Omental fat pad (tissue), 4 donors: ENCODE data around the gene RELT. TPM values are rescaled to one million over a fixed set of nuclear protein-coding genes. Genes with fewer than 3 reads are reported as not detected.

Source experiments
- ATAC-seq: fragments of 150-250 bp; one replicate; pipeline ENCODE4 v1.9.1; 2016; ENCODE audit warnings: mild to moderate bottlenecking, moderate library complexity; ENCODE audit not compliant: low FRiP score
- DNase-seq: peaks from one replicate; pipeline ENCODE4 v3.0.0-alpha.2; 2019; ENCODE audit warnings: low spot score
- CTCF ChIP-seq, 3 donors: fragments of 450-650 bp; IDR thresholded peaks; one replicate each; pipeline ENCODE4 v1.5.1; 2016 to 2017; ENCODE audit warnings: antibody characterized with exemption in 3 of 3, mild to moderate bottlenecking in 3 of 3, moderate library complexity in 2 of 3
- total RNA-seq, 4 donors: library from RNA; depleted of rRNA; stranded (reverse); fragments of >200 nt; gene quantifications; one replicate each; pipeline ENCODE4 v1.1.0, GENCODE V29; 2016

RELT gene
- 10 to 100 TPM in 1 of 4 donors, 1 to 10 TPM in 3; 5.0 to 21.6 (median 9.0) TPM for total RNA-seq

- DNase-seq (peak; percentile 71), ATAC-seq (peak; percentile 95)
- TF ChIP-seq CTCF (IDR thresholded peaks at IDR 0.05): peak in 2 of 3 donors; percentile 81 to 87
Observed at GRCh38 chr11:73376160-73376802, at the start of gene RELT. Gene RELT (plus strand): TSS chr11:73376399. CDS start chr11:73389137, 12,738 bp downstream.

GRCh38 chr11:73326929-73327811 is 49.0 kb upstream of the RELT start:
- TF ChIP-seq CTCF (IDR thresholded peaks at IDR 0.05): no peak
- ATAC-seq (no peak), DNase-seq (no peak)

GRCh38 chr11:73327812-73328364 is 48.3 kb upstream of the RELT start:
- no peak for ATAC-seq
- TF ChIP-seq CTCF (IDR thresholded peaks at IDR 0.05): no peak
- no peak for DNase-seq

GRCh38 chr11:73330569-73331093 is 45.6 kb upstream of the RELT start:
- no peak for TF ChIP-seq CTCF (IDR thresholded peaks at IDR 0.05)
- ATAC-seq (no peak), DNase-seq (no peak)

GRCh38 chr11:73331138-73331916 is 44.9 kb upstream of the RELT start:
- no peak for TF ChIP-seq CTCF (IDR thresholded peaks at IDR 0.05)
- no peak for ATAC-seq
- no peak for DNase-seq

- TF ChIP-seq CTCF (IDR thresholded peaks at IDR 0.05): no peak
- DNase-seq (no peak), ATAC-seq (no peak)
Observed at GRCh38 chr11:73333173-73333572, 43.0 kb upstream of the RELT start.
